ENCODE measurements around the gene PLK4.
"Not testable (repeated sequence)": the region's sequence is repeated elsewhere in the genome, so short reads cannot be mapped to it uniquely, and the experiment has no call there.

The PLK4 gene

GRCh38 chr4:127930175-127930574 lies 49.5 kb downstream of the PLK4 start:
- H3K27ac ChIP-seq = no peak overlapping the region
- ChIA-PET CTCF (interaction anchor here (0.6 kb wide), 1 partner anchor 1052 kb away, joined by 3 read pairs; no protein-coding TSS in a partner anchor), POLR2A (ENCODE audit: low non-redundant PET) (no interaction called here)
- DNase-seq (ENCODE audit: low spot score) = no peak
- TF ChIP-seq, protein P1, sequence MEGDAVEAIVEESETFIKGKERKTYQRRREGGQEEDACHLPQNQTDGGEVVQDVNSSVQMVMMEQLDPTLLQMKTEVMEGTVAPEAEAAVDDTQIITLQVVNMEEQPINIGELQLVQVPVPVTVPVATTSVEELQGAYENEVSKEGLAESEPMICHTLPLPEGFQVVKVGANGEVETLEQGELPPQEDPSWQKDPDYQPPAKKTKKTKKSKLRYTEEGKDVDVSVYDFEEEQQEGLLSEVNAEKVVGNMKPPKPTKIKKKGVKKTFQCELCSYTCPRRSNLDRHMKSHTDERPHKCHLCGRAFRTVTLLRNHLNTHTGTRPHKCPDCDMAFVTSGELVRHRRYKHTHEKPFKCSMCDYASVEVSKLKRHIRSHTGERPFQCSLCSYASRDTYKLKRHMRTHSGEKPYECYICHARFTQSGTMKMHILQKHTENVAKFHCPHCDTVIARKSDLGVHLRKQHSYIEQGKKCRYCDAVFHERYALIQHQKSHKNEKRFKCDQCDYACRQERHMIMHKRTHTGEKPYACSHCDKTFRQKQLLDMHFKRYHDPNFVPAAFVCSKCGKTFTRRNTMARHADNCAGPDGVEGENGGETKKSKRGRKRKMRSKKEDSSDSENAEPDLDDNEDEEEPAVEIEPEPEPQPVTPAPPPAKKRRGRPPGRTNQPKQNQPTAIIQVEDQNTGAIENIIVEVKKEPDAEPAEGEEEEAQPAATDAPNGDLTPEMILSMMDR (conservative IDR thresholded peaks at IDR 0.05; ENCODE audit: low read depth) = no peak

GRCh38 chr4:127931836-127932235 lies 51.1 kb downstream of the PLK4 start:
- POLR2A ChIA-PET (ENCODE audit: low non-redundant PET); H3K27ac ChIP-seq; DNase-seq (ENCODE audit: low spot score): not testable (repeated sequence)
- CTCF ChIA-PET = interaction anchor here (0.6 to 0.8 kb wide), 2 partner anchors 198 to 1293 kb away, joined by 3 to 4 read pairs; no protein-coding TSS in a partner anchor

GRCh38 chr4:127936974-127937373 lies 56.3 kb downstream of the PLK4 start:
- no peak for DNase-seq (ENCODE audit: low spot score)
- POLR2A ChIA-PET (ENCODE audit: low non-redundant PET) = no interaction called here
- no peak overlapping the region for H3K27ac ChIP-seq
- CTCF ChIA-PET = interaction anchor here (0.6 kb wide), 1 partner anchor 39 kb away, joined by 3 read pairs; no protein-coding TSS in a partner anchor
- TF ChIP-seq, protein P1 (conservative IDR thresholded peaks at IDR 0.05; ENCODE audit: low read depth) = no peak
